Measurements from ENCODE around the gene ATP6V1G3.

DNA sequence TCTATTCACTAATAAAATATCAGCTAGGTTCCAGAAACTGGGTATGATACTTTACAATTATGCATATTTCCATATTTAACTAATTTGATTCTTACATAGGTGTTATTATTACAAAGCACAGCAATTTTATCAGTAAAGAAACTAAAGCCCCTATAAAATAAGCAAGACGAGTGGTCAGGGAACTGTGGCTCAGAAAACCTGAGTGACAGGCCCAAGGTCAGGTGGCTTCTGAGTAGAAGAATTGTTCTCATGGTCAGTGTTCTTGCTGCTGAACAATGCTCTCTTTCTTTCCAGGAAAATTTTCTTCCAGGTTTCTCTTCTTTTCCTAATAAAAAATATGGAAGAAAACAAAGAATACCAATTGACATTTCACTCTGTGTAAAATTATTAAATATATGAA, 2.2 kb upstream of the ATP6V1G3 start:
- TF ChIP-seq, protein P1, sequence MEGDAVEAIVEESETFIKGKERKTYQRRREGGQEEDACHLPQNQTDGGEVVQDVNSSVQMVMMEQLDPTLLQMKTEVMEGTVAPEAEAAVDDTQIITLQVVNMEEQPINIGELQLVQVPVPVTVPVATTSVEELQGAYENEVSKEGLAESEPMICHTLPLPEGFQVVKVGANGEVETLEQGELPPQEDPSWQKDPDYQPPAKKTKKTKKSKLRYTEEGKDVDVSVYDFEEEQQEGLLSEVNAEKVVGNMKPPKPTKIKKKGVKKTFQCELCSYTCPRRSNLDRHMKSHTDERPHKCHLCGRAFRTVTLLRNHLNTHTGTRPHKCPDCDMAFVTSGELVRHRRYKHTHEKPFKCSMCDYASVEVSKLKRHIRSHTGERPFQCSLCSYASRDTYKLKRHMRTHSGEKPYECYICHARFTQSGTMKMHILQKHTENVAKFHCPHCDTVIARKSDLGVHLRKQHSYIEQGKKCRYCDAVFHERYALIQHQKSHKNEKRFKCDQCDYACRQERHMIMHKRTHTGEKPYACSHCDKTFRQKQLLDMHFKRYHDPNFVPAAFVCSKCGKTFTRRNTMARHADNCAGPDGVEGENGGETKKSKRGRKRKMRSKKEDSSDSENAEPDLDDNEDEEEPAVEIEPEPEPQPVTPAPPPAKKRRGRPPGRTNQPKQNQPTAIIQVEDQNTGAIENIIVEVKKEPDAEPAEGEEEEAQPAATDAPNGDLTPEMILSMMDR (IDR thresholded peaks at IDR 0.05; ENCODE audit: low read length) = no peak
- no peak for TF ChIP-seq EZH2 (IDR thresholded peaks at IDR 0.05; ENCODE audit: borderline replicate concordance, low read length)
